ENCODE results near the gene CHRNG.

DNA sequence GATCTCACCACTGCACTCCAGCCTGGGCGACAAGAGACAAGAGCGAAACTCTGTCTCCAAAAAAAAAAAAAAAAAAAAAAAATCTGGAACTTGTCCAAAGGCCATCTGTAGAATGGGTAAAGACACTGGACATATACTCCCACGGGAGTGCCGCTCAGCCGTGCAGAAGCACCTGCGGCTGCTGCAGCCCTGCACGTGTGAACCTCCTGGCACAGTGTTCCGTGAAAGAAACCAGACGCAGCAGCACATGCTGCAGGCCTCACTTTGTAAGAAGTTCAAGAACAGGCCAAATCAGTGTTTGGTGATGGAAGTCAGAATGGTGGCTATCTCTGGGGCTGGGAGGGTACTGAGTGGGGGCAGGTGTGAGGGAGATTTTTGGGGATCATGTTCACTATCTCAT lies 7.1 kb upstream of the CHRNG start:
- TF ChIP-seq, protein P1, sequence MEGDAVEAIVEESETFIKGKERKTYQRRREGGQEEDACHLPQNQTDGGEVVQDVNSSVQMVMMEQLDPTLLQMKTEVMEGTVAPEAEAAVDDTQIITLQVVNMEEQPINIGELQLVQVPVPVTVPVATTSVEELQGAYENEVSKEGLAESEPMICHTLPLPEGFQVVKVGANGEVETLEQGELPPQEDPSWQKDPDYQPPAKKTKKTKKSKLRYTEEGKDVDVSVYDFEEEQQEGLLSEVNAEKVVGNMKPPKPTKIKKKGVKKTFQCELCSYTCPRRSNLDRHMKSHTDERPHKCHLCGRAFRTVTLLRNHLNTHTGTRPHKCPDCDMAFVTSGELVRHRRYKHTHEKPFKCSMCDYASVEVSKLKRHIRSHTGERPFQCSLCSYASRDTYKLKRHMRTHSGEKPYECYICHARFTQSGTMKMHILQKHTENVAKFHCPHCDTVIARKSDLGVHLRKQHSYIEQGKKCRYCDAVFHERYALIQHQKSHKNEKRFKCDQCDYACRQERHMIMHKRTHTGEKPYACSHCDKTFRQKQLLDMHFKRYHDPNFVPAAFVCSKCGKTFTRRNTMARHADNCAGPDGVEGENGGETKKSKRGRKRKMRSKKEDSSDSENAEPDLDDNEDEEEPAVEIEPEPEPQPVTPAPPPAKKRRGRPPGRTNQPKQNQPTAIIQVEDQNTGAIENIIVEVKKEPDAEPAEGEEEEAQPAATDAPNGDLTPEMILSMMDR (conservative IDR thresholded peaks at IDR 0.05), result no peak
- TF ChIP-seq ZFX (IDR thresholded peaks at IDR 0.05), result no peak
